Panc1 (cell line): Measurements from ENCODE around the gene IRF2.

ENCODE experiments used
- TCF7L2 ChIP-seq: IDR thresholded peaks from 2 replicates; pipeline ENCODE4 v1.6.1; 2011; ENCODE audit warnings: mild to moderate bottlenecking, low read depth, low read length, inconsistent platforms
- TF ChIP-seq, protein P1 (sequence below): fragments of 450-650 bp; IDR thresholded peaks from 2 replicates; pipeline ENCODE4 v1.5.1; 2017; ENCODE audit warnings: mild to moderate bottlenecking
- TF ChIP-seq, protein P2 (sequence below), 2 experiments: IDR thresholded peaks; 2 replicates each; pipeline ENCODE4 v1.6.1; 2011 to 2012; ENCODE audit warnings: low read depth in 2 of 2, control low read depth in 1 of 2, low read length in 1 of 2, mild to moderate bottlenecking in 1 of 2, moderate library complexity in 1 of 2; ENCODE audit not compliant: insufficient read depth in 1 of 2

DNA sequence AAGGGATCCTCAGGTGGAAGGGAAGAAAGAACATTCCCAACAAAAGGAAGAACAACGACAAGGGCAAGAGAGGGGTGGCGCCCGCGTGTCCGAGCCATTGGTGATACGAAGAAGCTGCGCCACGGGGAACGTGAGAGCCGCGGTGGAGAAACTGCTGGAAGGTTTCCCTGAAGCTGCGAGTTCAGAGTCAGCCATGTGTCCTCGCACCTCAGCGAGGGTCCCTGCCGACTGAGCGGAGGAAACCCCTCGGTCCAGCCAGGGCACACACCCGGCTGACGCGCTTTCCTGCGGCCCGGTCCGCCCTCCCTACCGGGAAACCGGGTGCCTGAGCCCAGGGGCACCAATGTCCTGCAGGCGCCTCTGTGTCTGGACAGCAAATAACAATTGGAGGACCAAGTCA is 18.0 kb downstream of the IRF2 start:
- TF ChIP-seq, protein P1, sequence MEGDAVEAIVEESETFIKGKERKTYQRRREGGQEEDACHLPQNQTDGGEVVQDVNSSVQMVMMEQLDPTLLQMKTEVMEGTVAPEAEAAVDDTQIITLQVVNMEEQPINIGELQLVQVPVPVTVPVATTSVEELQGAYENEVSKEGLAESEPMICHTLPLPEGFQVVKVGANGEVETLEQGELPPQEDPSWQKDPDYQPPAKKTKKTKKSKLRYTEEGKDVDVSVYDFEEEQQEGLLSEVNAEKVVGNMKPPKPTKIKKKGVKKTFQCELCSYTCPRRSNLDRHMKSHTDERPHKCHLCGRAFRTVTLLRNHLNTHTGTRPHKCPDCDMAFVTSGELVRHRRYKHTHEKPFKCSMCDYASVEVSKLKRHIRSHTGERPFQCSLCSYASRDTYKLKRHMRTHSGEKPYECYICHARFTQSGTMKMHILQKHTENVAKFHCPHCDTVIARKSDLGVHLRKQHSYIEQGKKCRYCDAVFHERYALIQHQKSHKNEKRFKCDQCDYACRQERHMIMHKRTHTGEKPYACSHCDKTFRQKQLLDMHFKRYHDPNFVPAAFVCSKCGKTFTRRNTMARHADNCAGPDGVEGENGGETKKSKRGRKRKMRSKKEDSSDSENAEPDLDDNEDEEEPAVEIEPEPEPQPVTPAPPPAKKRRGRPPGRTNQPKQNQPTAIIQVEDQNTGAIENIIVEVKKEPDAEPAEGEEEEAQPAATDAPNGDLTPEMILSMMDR, result no peak
- TF ChIP-seq, protein P2, sequence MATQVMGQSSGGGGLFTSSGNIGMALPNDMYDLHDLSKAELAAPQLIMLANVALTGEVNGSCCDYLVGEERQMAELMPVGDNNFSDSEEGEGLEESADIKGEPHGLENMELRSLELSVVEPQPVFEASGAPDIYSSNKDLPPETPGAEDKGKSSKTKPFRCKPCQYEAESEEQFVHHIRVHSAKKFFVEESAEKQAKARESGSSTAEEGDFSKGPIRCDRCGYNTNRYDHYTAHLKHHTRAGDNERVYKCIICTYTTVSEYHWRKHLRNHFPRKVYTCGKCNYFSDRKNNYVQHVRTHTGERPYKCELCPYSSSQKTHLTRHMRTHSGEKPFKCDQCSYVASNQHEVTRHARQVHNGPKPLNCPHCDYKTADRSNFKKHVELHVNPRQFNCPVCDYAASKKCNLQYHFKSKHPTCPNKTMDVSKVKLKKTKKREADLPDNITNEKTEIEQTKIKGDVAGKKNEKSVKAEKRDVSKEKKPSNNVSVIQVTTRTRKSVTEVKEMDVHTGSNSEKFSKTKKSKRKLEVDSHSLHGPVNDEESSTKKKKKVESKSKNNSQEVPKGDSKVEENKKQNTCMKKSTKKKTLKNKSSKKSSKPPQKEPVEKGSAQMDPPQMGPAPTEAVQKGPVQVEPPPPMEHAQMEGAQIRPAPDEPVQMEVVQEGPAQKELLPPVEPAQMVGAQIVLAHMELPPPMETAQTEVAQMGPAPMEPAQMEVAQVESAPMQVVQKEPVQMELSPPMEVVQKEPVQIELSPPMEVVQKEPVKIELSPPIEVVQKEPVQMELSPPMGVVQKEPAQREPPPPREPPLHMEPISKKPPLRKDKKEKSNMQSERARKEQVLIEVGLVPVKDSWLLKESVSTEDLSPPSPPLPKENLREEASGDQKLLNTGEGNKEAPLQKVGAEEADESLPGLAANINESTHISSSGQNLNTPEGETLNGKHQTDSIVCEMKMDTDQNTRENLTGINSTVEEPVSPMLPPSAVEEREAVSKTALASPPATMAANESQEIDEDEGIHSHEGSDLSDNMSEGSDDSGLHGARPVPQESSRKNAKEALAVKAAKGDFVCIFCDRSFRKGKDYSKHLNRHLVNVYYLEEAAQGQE (IDR thresholded peaks at IDR 0.05; ENCODE audit: insufficient read depth in 1 of 2, low read depth in 2 of 2, low read length in 1 of 2), result no peak
- TF ChIP-seq TCF7L2, result no peak
